Retinal pigment epithelial cell (primary cell): ENCODE measurements around the gene LMBR1.

Experiments
- DNase-seq: peaks from one replicate; pipeline ENCODE4 v3.0.0-alpha.2; 2010; ENCODE audit warnings: low read depth
- H3K4me3 ChIP-seq: 2 replicates; pipeline ENCODE4 v1.5.1; 2011; ENCODE audit warnings: mild to moderate bottlenecking, low read length, control low read depth, moderate library complexity
- TF ChIP-seq, protein P1 (sequence below): conservative IDR thresholded peaks from 2 replicates; pipeline ENCODE4 v1.5.1; 2011; ENCODE audit warnings: low read depth, low read length, control low read depth, inconsistent platforms

Gene LMBR1

DNA sequence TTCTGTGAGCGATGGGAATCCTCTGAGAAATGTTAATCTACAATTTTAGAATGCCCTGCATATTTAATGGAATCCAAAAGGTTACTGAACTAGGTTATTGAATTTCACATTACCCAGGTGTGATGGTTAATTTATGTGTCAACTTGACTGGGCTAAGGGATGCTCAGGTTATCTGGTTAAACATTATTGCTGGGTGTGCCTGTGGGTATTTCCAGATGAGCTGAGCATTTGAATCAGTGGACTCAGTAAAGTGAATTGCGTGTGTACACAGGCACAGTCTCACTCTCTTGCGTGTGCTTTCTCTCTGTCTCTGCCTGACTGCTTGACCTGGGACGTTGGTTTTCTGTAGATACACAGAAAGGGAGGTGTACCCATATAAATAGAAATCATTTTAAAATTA is 230.7 kb downstream of the LMBR1 start:
- TF ChIP-seq, protein P1, sequence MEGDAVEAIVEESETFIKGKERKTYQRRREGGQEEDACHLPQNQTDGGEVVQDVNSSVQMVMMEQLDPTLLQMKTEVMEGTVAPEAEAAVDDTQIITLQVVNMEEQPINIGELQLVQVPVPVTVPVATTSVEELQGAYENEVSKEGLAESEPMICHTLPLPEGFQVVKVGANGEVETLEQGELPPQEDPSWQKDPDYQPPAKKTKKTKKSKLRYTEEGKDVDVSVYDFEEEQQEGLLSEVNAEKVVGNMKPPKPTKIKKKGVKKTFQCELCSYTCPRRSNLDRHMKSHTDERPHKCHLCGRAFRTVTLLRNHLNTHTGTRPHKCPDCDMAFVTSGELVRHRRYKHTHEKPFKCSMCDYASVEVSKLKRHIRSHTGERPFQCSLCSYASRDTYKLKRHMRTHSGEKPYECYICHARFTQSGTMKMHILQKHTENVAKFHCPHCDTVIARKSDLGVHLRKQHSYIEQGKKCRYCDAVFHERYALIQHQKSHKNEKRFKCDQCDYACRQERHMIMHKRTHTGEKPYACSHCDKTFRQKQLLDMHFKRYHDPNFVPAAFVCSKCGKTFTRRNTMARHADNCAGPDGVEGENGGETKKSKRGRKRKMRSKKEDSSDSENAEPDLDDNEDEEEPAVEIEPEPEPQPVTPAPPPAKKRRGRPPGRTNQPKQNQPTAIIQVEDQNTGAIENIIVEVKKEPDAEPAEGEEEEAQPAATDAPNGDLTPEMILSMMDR: no peak
- H3K4me3 ChIP-seq: no peak overlapping the region
- DNase-seq: no peak

GRCh38 chr7:156661637-156662036 is 231.3 kb downstream of the LMBR1 start:
- no peak overlapping the region for H3K4me3 ChIP-seq
- DNase-seq: no peak
- TF ChIP-seq, protein P1: no peak

- TF ChIP-seq, protein P1: no peak
- no peak overlapping the region for H3K4me3 ChIP-seq
Measured at GRCh38 chr7:156659961-156660360, 233.0 kb downstream of the LMBR1 start.

GRCh38 chr7:156659203-156659602 is 233.8 kb downstream of the LMBR1 start:
- TF ChIP-seq, protein P1: no peak
- no peak for DNase-seq
- no peak overlapping the region for H3K4me3 ChIP-seq

More at GRCh38 chr7:156659961-156660360, 233.0 kb downstream of the LMBR1 start:
- no peak for DNase-seq

DNA sequence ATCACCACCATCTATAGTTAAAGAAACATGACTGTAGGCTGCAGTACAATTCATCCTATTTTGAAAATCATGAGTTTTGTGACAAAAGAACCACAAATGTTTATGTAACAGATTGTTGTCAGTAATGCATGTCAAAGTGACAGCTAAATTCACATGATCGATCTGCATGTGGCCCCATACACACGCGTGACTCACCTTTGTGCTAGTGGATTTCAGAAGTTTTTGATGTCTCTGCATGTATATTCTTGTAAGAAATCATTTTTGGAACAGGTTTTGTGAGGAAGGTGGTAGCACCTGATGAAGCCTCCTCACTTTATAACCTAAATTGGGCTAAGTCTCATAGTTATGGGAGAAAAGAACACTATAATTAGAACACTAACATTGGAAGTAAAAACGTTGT is 235.3 kb downstream of the LMBR1 start:
- H3K4me3 ChIP-seq: no peak overlapping the region
- TF ChIP-seq, protein P1: no peak
- no peak for DNase-seq

DNA sequence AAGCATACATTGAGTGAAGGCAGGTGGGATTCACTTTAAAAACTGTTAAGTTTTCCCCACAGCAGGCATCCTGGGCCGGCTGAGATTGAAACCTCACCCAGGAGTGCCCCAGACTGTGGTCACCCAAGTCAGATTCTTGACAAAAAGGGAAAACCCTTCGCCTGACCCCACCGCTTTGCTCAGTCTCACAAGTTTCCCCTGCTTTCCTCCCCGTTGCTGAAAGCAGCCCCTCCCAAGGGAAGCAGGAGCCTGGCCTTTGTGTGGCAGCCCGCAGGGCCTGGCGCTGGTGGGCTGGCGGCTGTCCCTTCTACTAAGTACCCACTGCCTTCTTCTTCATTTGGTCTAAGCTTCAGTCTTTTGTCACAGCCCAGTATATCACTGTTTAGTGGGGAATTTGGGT is 236.4 kb downstream of the LMBR1 start:
- H3K4me3 ChIP-seq: no peak overlapping the region
- DNase-seq: no peak

DNA sequence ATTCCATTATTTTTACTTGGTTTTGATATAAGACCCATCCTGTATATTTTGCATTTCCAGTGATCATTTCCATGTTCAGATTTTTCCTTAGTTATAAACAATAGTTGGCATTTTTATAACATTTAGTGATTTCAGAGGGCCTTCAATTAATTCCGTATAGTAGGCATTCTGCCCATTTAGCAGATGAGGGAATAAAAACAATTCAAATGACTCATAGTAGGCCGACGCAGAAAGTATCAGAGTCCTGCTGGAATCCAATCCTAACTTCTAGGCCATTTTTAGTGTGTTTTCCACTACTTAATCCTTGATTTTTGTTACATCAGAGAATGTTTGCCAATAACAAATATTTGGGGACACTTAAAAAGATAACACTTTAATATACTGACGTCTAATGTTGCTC is 237.0 kb downstream of the LMBR1 start:
- DNase-seq: no peak
- no peak overlapping the region for H3K4me3 ChIP-seq
- TF ChIP-seq, protein P1: no peak

More for the DNA sequence above, 236.4 kb downstream of the LMBR1 start:
- TF ChIP-seq, protein P1: no peak
